ENCODE results near the gene TDRD15.
"Not testable (repeated sequence)": the region's sequence is repeated elsewhere in the genome, so short reads cannot be mapped to it uniquely, and the experiment has no call there.

The TDRD15 gene

DNA sequence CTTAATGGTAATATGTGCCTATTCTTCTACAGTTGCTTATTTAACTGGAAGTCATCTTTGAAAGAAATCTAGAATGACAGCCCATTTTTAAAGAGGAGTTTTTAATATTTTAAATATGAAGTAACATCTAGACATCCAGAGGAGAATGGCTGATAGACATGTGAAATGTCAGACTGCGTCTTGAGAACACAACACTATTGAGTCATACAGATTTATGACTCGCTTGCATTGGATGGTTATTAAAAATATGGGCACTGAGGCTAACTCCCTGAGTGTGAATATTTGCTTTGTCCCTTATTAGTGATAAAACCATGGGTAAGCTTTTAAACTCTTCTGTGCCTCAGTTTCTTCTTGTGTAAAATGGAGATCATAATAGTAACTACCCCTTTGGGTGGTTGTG is 22.9 kb downstream of the TDRD15 start:
- DNase-seq (ENCODE audit: low read depth in 2 of 3, low spot score in 2 of 3): no peak

DNA sequence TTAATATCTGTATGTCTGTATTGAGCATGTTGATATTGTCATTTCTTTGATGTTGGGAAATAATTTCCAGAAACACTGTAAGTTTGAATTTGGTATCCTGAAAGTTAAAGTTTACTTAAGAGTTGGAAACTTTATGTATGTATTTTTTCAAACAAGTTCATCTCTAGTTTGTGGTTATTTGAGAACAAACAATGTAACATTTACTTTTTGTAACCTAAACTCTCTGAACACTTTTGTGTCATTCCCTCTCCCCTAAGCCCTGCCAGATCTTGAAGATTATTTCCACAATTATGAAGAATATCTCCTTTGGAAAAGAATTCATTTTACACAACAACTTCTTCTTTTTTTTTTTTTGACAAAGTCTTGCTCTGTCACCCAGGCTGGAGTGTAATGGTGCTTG is 24.9 kb downstream of the TDRD15 start:
- no peak for DNase-seq (ENCODE audit: low read depth in 2 of 3, low spot score in 2 of 3)

DNA sequence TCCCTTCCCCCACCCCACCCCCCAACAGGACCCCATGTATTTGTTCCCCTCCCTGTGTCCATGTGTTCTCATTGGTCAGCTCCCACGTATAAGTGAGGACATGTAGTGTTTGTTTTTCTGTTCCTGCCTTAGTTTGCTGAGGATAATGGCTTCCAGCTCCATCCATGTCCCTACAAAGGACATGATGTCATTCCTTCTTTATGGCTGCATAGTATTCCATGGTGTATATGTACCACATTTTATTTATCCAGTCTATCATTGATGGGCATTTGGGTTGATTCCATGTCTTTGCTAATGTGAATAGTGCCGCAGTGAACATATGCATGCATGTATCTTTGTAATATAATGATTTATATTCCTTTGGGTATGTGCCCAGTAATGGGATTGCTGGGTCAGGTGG is 27.5 kb downstream of the TDRD15 start:
- not testable (repeated sequence) for DNase-seq (ENCODE audit: low read depth in 2 of 3, low spot score in 2 of 3)

DNA sequence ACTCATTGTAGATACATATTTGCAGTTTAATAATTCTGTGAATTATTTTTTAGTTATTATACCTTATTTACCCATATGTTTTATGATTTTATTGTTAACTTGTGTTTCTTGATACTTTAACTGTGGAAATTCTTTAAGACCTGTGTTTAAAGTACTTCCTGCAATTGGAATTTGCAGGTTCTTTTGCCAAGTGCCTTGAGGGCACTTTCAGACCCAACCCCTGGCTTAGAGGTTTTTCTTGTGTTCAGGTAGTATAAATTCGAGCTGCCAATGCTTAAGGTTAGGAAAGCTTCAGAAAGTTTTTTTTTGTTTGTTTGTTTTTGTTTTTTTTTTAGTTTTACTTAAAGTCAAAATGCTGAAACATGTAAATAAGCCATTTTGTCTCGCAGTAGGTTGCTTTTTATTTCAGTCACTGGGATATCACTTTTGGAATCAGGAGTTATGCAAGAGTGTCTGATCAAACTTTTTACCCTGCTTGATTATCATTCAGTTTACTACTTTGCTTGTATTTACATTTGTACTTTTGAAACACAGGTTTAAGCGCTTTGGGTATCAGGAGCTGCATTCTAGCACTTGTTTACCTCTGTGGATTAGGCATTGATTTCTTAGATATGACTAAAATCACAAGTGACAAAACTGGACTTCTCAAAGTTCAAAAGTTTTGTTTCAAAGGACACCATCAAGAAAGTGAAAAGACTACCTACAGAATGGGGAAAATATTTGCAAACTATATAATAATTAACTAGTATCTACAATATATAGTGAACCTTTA is 31.8 kb downstream of the TDRD15 start:
- no peak for DNase-seq (ENCODE audit: low read depth in 2 of 3, low spot score in 2 of 3)

DNA sequence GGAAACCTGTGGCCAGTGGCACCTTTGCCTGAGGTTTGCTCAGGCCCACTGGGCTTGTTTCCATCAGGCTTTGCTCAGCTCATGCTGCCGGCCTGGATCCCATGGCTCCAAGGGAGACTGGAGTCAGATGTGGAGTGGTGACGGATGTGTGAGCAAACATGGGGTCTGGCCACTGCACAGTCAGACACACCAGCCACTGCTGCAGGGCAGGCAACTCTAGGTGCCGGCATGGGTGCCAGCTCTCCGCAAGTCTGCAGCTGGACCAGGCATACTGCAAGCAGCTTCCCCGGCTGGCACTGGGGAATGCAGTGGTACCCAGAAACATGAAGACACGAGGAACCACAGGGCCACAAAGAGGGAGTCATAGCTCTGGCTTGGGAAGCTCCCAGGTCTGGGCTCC is 37.4 kb downstream of the TDRD15 start:
- no peak for DNase-seq (ENCODE audit: low read depth in 2 of 3, low spot score in 2 of 3)

DNA sequence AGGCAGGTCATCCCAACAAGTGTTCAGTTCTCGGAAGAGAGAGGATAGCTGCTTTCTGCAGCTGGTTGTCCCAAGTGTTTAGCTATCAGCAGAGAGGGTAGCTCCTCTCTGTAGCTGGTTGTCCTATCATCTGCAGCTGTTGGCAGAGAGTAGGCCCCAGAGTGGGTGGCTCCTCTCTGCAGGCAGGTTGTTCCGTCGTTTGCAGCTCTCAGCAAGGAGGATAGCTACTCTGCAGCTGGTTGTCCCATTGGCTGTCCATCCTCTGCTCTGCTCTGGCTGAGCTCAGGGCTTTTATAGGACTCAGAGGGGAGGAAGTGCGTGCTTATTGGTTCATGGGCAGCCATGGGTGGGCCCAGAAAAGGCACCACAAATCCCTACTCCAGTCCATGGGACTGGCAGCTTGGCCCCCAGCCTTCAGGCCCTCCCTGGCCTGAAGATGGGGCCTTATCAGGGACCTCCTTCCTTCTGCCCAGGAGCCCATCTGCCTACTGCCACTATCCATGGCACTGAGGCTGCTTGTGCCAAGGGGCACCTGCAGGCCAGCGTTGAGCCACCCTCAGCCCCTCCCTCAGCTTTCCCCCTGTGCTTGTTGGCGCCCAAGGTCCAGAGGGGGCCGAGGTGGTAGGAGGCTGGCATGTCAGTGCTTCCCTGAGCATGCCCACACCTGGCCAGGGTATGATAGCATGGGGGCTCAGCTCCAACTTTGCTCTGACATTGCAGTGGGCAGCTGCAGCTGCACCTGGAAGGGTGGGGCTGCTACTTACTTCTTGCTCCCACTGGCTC is 38.3 kb downstream of the TDRD15 start:
- DNase-seq (ENCODE audit: low read depth in 2 of 3, low spot score in 2 of 3): no peak

DNA sequence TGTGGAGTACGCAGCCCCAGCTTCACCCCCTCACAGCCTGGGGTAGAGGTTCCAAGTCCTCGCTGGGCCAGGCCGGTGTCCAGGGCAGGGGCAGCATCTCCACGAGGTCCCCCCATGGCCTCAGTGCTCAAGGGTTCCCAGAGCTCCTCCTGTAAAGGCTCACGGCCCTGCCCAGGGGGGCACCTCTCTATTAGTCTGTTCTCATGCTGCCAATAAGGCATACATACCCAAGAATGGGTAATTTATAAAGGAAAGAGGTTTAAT is 38.8 kb downstream of the TDRD15 start:
- DNase-seq (ENCODE audit: low read depth in 2 of 3, low spot score in 2 of 3): no peak

DNA sequence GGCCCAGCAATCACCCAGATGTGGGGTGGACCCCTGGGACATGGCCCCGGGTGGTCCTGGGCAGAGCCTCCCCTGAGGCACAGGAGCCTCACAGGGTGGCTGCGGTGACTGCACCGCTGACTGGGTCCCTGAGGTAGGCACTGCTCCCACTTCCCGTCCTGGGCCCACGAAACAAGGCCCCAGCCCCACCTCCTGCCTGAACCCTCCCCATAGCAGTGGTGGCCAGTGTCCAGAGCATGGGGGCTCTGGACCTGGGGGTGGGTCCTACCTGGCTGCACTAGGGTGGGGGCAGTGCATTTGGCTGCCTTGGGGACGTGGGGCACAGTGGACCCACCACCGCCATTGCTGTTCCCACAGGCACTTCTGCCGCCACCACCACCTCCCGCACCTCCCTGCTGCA is 39.4 kb downstream of the TDRD15 start:
- DNase-seq (ENCODE audit: low read depth in 2 of 3, low spot score in 2 of 3): no peak

DNA sequence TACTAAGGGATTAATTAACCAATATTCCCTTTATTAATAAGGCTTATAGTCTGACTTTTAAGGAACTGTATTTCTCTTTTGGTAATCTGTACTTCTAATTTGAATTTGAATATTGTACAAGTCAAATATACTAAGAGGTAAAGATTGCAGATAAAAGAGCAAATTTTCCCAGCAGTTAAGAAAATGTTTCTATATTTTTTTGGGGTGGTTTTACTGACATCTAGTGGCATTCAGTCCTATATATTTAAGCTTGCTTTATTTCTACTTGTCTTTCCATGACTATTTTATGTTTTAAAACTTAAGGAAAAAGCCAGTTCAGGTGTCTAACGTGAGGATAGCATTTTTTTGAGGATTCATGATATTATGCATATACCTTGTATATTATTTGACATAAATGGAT is 41.6 kb downstream of the TDRD15 start:
- no peak for DNase-seq (ENCODE audit: low read depth in 2 of 3, low spot score in 2 of 3)

DNA sequence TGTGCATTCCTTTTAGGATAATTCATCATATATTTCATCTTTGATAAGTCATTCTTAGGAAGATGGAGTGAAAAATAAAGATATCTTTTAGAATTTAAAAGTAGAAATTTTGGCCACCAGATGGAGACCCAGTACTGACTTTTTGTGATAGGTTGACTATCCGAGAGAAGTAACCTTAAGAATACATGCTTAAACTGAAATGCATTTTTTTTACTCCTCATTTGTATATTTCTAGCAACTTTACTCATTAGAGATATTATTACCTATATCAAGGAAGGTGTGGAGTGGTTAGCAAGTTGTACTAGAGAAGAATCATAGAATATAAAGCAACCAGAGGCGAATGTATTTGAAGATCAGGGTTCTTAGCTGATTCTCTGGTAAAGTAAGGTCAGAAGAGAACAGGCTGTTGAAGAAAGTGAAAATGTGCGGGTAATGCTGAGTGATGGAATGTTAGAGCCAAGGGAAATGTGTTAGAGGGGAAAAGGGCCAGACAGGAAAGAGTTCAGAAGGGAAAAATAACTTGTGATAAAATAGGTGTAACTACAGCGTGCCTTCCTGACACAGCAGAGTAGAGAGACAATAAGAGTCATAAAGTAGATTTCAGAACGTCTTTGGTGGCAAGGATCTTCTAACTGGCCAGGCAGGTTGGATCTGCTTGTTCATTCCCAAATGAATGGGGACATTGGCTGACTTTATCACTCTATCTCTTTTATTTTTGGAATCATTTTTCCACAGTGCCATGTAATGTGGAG is 52.3 kb downstream of the TDRD15 start:
- no peak for DNase-seq (ENCODE audit: low read depth in 2 of 3, low spot score in 2 of 3)

DNA sequence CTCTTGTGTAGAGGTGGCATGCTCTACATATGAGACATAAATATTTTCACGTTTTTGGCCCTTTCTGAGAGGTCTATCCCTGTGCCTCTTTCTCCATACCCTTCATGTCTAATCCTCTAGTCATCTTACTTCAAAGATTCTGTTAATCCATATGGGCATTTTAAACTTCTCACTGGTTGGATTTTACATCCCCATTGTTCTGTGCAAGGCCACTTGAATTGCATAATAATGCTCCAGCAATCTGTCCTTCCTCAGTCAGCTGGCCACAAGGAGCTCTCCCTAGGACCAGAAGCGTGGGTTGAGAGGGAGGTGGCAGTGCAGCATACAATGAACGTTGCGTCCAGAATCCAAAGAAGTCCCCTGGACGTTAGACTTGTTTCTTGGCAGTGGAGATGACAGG is 58.2 kb downstream of the TDRD15 start:
- DNase-seq (ENCODE audit: low read depth in 2 of 3, low spot score in 2 of 3): no peak

DNA sequence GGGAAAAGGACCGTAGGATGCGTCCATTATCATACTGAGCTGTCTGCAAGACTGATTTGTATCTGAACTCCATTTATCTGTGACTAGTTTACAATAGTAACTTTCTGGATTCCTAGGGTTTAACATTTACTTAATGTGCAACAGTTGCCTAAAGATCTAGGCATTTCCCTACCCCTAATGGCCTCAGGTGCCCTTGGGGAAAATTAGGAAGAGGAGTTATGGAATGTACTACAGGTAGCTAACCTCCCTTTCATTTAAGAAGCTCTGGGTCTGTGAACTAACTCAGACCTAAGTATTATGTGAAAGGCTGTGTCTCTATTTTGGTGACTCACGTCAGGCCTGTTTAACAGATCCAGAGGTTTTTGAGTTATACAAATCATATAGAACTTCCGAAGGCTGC is 59.5 kb downstream of the TDRD15 start:
- DNase-seq (ENCODE audit: low read depth in 2 of 3, low spot score in 2 of 3): no peak

DNA sequence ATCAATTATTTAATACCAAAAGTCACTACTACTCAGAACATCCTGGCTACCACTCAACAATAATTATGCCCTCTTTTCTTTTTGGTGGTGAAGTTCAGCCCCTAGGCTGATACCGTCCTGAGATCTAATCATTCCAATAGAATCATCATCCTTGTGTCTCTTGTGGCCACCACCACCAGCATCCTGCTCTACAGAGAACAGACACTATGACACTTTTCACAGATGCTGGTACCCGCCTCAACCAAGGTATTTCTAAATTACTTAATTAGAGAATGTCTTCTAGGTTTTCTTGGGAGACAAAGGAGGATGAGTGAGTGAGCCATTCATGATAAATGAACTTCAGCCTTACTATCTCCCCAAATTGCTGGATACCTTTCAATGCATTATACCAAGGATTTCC is 60.0 kb downstream of the TDRD15 start:
- no peak for DNase-seq (ENCODE audit: low read depth in 2 of 3, low spot score in 2 of 3)

DNA sequence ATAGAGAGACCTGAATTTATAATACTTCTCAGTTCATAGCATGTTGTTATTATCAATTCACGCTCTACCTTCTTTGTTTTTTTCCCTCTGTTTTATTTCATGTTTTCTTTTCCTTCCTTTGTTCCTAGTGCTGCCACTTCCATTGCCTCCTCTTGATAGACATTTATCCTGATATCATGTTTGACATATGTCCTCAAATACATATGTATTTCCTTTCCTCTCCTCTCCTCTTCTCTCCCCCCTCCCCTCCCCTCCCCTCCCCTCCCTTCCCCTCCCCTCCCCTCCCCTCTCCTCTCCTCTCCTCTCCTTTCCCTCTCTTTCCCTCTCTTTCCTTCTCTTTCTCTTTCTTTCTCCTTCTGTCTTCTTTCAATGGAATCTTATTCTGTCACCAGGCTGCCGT is 67.8 kb downstream of the TDRD15 start:
- DNase-seq (ENCODE audit: low read depth in 2 of 3, low spot score in 2 of 3): no peak
